Cardiac muscle cell (in vitro differentiated cells and primary cell): ENCODE data around the gene KDSR. TPM values are rescaled to one million over a fixed set of nuclear protein-coding genes. Genes with fewer than 3 reads are reported as not detected.
A peak's percentile ranks its signal among the peaks of the same experiment; 100 is the strongest.

Experiments
- DNase-seq, 2 donors: peaks; one replicate each; pipeline versions ENCODE4 v3.0.0 to v3.0.0-alpha.2; 2010 to 2017; ENCODE audit warnings: low read depth in 1 of 2, low spot score in 1 of 2
- H3K27ac ChIP-seq: fragments of 200-600 bp; sonication (generic); 2 replicates; pipeline ENCODE4 v1.5.1; 2016
- H3K27me3 ChIP-seq: fragments of 200-600 bp; sonication (generic); 2 replicates; pipeline ENCODE4 v1.6.0; 2016; ENCODE audit warnings: control low read depth
- H3K36me3 ChIP-seq: fragments of 200-600 bp; sonication (generic); 2 replicates; pipeline ENCODE4 v1.5.1; 2016; ENCODE audit warnings: control low read depth
- H3K4me1 ChIP-seq: fragments of 200-600 bp; sonication (generic); 2 replicates; pipeline ENCODE4 v1.8.1; 2017; ENCODE audit warnings: low read depth, mild to moderate bottlenecking, mixed run types
- H3K4me3 ChIP-seq: fragments of 200-600 bp; sonication (generic); 2 replicates; pipeline ENCODE4 v1.5.1; 2016; ENCODE audit warnings: mild to moderate bottlenecking
- H3K9me3 ChIP-seq: fragments of 200-600 bp; sonication (generic); 2 replicates; pipeline ENCODE4 v1.5.1; 2017; ENCODE audit warnings: low read depth, mild to moderate bottlenecking, control low read depth
- polyA plus RNA-seq: library from polyadenylated mRNA; unstranded; fragments of >200 nt; fragmentation: Nextera tagmentation; extraction: Ambion mirVana; gene quantifications from 2 replicates; pipeline ENCODE4 v1.2.1, GENCODE V29; 2016
- total RNA-seq: library from RNA; depleted of rRNA; stranded (reverse); fragments of >200 nt; gene quantifications from 2 replicates; pipeline ENCODE4 v1.2.3, GENCODE V29; 2016
- TF ChIP-seq, protein P1 (sequence below): IDR thresholded peaks from 2 replicates; pipeline ENCODE4 v1.5.1; 2012; ENCODE audit warnings: low read depth, mild to moderate bottlenecking, low read length

The KDSR gene
- total and polyA plus RNA-seq, 2 experiments from 2014 or later: 21.3 to 28.0 TPM

DNA sequence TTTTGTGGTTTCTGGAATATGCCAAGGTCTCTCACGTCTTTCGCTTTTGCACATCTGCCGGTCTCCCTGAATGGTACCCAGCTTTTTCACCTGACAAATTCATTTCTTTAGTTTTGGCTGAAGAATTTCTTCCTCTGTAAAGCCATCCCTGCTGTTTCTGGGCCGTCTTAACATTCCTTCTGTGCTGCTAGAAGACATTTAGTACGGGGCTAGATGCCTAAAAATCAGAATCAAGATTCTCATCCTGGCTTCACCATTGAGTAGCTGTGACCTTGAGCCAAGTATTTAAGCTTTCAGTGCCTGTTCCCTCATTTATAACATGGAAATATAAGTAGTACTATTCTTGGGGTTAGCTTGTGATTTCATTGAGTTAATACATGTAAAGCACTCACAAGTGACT is 41.0 kb downstream of the KDSR start:
- no peaks in the 10 kb centered on the region for H3K27me3 ChIP-seq
- TF ChIP-seq, protein P1, sequence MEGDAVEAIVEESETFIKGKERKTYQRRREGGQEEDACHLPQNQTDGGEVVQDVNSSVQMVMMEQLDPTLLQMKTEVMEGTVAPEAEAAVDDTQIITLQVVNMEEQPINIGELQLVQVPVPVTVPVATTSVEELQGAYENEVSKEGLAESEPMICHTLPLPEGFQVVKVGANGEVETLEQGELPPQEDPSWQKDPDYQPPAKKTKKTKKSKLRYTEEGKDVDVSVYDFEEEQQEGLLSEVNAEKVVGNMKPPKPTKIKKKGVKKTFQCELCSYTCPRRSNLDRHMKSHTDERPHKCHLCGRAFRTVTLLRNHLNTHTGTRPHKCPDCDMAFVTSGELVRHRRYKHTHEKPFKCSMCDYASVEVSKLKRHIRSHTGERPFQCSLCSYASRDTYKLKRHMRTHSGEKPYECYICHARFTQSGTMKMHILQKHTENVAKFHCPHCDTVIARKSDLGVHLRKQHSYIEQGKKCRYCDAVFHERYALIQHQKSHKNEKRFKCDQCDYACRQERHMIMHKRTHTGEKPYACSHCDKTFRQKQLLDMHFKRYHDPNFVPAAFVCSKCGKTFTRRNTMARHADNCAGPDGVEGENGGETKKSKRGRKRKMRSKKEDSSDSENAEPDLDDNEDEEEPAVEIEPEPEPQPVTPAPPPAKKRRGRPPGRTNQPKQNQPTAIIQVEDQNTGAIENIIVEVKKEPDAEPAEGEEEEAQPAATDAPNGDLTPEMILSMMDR: no peak
- no peak overlapping the region for H3K4me3 ChIP-seq
- no peaks in the 10 kb centered on the region for H3K4me1 ChIP-seq
- no peaks in the 10 kb centered on the region for H3K9me3 ChIP-seq
- no peak for DNase-seq
- H3K27ac ChIP-seq: no peak overlapping the region
- no peaks in the 10 kb centered on the region for H3K36me3 ChIP-seq

DNA sequence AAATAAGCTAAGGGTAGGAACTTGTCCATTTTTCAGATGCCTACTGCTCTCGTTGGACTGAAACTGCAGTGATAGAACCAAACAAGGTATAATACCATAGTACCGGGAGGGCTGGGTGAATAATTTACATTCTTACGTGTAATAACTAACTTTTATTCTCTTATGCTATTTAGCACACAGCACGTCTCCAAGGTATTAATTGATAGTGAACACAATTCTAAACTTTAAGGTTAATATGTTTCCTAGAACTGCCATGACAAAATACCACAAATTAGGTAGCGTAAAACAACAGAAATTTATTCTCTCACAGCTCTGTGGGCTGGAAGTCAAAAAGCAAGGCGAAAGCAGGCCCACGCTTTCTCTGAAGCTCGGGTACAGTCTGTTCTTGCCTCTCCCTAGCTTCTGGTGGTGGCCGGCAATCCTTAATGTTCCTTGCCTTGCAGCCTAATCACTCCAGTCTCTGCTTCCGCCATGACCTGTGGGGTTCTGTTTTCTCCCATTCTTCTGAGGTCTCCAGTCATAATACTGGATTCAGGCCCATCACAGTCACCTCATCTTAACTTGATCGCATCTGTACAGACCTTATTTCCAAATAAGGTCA is 41.8 kb downstream of the KDSR start:
- Histone ChIP-seq H3K27me3 (no peaks in the 10 kb centered on the region), H3K27ac (no peak overlapping the region), H3K4me1 (no peaks in the 10 kb centered on the region), H3K9me3 (no peaks in the 10 kb centered on the region), H3K36me3 (no peaks in the 10 kb centered on the region), H3K4me3 (no peak overlapping the region)
- no peak for DNase-seq
- TF ChIP-seq, protein P1: no peak

DNA sequence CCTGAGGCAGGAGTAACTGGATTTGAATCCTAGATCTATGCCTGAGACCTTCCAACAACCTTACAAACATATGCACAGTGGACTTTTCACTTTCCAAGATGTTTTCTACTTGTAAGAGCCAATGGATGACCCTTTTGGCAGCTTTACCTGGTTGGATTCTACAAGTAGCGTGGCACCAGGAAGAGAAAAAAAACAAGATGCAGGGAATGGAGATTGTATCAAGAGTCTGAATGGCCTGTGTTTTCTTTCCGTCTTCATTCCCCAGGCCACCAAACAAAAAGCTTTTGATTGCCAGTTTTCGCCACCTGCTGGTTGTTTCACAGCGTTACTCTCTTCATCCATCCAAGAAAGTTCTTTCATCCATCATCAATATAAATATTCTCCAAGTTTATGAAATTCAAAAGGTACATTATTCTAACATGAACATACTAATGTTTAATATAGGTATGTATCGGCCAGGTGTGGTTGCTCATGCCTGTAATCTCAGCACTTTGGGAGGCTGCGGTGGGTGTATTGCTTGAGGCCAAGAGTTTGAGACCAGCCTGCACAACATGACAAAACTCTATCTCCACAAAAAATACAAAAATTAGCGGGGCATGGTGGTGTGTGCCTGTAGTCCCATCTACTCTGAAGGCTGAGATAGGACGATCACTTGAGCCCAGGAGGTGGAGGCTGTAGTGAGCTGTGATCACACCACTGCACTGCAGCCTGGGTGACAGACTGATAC is 43.9 kb downstream of the KDSR start:
- H3K4me1 ChIP-seq: no peaks in the 10 kb centered on the region
- H3K27me3 ChIP-seq: peaks cover 16% of the 10 kb centered on the region
- peak; percentile 78 to 85 for DNase-seq
- no peaks in the 10 kb centered on the region for H3K36me3 ChIP-seq
- TF ChIP-seq, protein P1: peak; percentile 75
- H3K27ac ChIP-seq: no peak overlapping the region
- no peak overlapping the region for H3K4me3 ChIP-seq
- no peaks in the 10 kb centered on the region for H3K9me3 ChIP-seq

DNA sequence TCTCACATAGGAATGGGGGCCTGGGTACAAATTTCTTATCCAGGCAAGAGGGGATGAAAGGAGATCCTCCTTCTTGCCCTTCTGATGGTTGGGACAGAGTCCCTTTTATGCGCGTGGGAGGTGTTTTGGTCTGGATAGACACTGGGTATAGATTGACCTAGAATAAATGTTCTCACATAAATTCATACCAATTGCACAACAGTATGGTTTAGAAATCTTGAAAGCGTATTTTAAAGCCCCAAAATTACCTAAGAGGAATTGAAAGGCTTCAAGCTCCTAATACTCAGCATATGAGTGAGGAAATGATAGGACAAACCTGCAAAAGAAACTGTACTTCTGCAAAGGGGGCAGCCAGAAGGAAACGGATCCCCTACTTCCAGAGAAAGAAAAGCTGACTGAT is 44.8 kb downstream of the KDSR start:
- Histone ChIP-seq H3K36me3 (no peaks in the 10 kb centered on the region), H3K4me3 (no peak overlapping the region), H3K27me3 (peaks cover 25% of the 10 kb centered on the region), H3K9me3 (no peaks in the 10 kb centered on the region), H3K4me1 (no peaks in the 10 kb centered on the region), H3K27ac (no peak overlapping the region)
- no peak for DNase-seq
- TF ChIP-seq, protein P1: no peak

DNA sequence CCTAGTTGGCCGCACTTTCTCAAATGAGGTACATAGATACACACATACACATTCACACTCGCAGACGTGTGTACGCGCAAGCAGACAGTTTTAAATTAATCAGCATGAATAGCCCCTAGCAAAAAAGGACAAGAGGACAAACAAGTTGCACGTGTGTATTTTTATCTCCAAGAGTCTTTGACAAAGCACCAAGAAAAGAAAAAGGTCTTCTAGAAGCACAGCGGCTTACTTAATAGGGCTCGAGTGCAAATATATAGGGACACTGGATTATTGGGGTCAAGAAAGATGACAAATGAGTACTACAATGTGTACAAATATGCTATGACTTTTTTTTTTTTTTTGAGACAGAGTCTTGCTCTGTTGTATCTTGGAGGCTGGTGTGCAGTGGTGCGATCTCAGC is 45.7 kb downstream of the KDSR start:
- TF ChIP-seq, protein P1: no peak

More for the DNA sequence above, 45.7 kb downstream of the KDSR start:
- no peaks in the 10 kb centered on the region for H3K4me1 ChIP-seq
- no peak overlapping the region for H3K4me3 ChIP-seq
- no peaks in the 10 kb centered on the region for H3K36me3 ChIP-seq
- H3K27me3 ChIP-seq: peaks cover 34% of the 10 kb centered on the region
- H3K27ac ChIP-seq: no peak overlapping the region
- no peaks in the 10 kb centered on the region for H3K9me3 ChIP-seq
- DNase-seq: no peak
